GM23338 (cell line): ENCODE results near the gene MICAL3. TPM values are rescaled to one million over a fixed set of nuclear protein-coding genes. Genes with fewer than 3 reads are reported as not detected.

Source experiments
- ATAC-seq: fragments of 200-7000 bp; cut with Tn5 transposase; 3 replicates; pipeline ENCODE4 v1.9.1; 2020
- DNase-seq: peaks from one replicate; pipeline ENCODE4 v3.0.0-alpha.2; 2015; ENCODE audit warnings: low spot score
- H2AFZ ChIP-seq: fragments of 200-600 bp; sonication (generic); 2 replicates; pipeline ENCODE4 v1.8.0; 2016; ENCODE audit warnings: antibody characterized with exemption, mild to moderate bottlenecking, moderate library complexity
- H3F3A ChIP-seq: fragments of 200-600 bp; sonication (generic); replicated peaks from 2 replicates; pipeline ENCODE4 v1.8.0; 2017; ENCODE audit warnings: antibody characterized with exemption, mixed run types, low read depth
- H3K27ac ChIP-seq: fragments of 200-600 bp; sonication (generic); 2 replicates; pipeline ENCODE4 v1.6.1; 2016; ENCODE audit warnings: low read depth
- H3K27me3 ChIP-seq: fragments of 200-600 bp; sonication (generic); 2 replicates; pipeline ENCODE4 v1.8.0; 2016; ENCODE audit warnings: mild to moderate bottlenecking, mixed run types, moderate library complexity; ENCODE audit not compliant: insufficient read depth
- H3K36me3 ChIP-seq: fragments of 200-600 bp; sonication (generic); 2 replicates; pipeline ENCODE4 v1.8.0; 2016; ENCODE audit warnings: mild to moderate bottlenecking; ENCODE audit not compliant: insufficient read depth
- H3K4me1 ChIP-seq: fragments of 200-600 bp; sonication (generic); 2 replicates; pipeline ENCODE4 v1.8.0; 2016; ENCODE audit warnings: mild to moderate bottlenecking, moderate library complexity; ENCODE audit not compliant: insufficient read depth
- H3K4me2 ChIP-seq: fragments of 200-600 bp; sonication (generic); 2 replicates; pipeline ENCODE4 v1.7.1; 2017; ENCODE audit warnings: mixed run types
- H3K4me3 ChIP-seq: fragments of 200-600 bp; sonication (generic); 2 replicates; pipeline ENCODE4 v1.6.1; 2016; ENCODE audit warnings: mixed run types
- H3K79me2 ChIP-seq: fragments of 200-600 bp; sonication (generic); replicated peaks from 2 replicates; pipeline ENCODE4 v1.8.0; 2017; ENCODE audit warnings: mild to moderate bottlenecking; ENCODE audit not compliant: insufficient read depth
- H3K9me2 ChIP-seq: fragments of 200-600 bp; sonication (generic); 2 replicates; pipeline ENCODE4 v1.8.0; 2017; ENCODE audit not compliant: insufficient read depth
- H4K20me1 ChIP-seq: fragments of 200-600 bp; sonication (generic); replicated peaks from 2 replicates; pipeline ENCODE4 v1.8.0; 2017; ENCODE audit warnings: mild to moderate bottlenecking; ENCODE audit not compliant: insufficient read depth
- H3K27ac Mint-ChIP-seq: 2 replicates; pipeline ENCODE4 v1.8.0; 2020; ENCODE audit warnings: inconsistent platforms, mild to moderate bottlenecking, moderate library complexity, mixed read lengths
- H3K27me3 Mint-ChIP-seq: 3 replicates; pipeline ENCODE4 v1.8.0; 2022; ENCODE audit warnings: low read depth, mild to moderate bottlenecking, moderate library complexity, mixed read lengths, inconsistent platforms; ENCODE audit not compliant: insufficient read depth, poor library complexity
- H3K36me3 Mint-ChIP-seq: 3 replicates; pipeline ENCODE4 v1.8.0; 2021; ENCODE audit warnings: low read depth, mild to moderate bottlenecking, inconsistent platforms, moderate library complexity, mixed read lengths
- H3K4me1 Mint-ChIP-seq: 3 replicates; pipeline ENCODE4 v1.8.0; 2020; ENCODE audit warnings: mild to moderate bottlenecking, inconsistent platforms, mixed read lengths
- H3K4me3 Mint-ChIP-seq: 3 replicates; pipeline ENCODE4 v1.8.0; 2021; ENCODE audit warnings: moderate library complexity, mild to moderate bottlenecking, inconsistent platforms, mixed read lengths
- H3K9me3 Mint-ChIP-seq: 3 replicates; pipeline ENCODE4 v1.8.0; 2020; ENCODE audit warnings: moderate library complexity, mild to moderate bottlenecking, inconsistent platforms, mixed read lengths
- CREB1 ChIP-seq: fragments of 250-450 bp; sonication (Bioruptor Pico); IDR thresholded peaks from 2 replicates; pipeline ENCODE4 v1.5.0; 2020; ENCODE audit warnings: low read depth, mild to moderate bottlenecking, moderate library complexity
- CTCF ChIP-seq, 2 experiments: fragments of 200-600 bp in 1 of 2; sonication (generic) in 1 of 2; conservative IDR thresholded peaks; 2 replicates each; pipeline versions ENCODE4 v1.5.1 to v1.6.1; 2016 to 2017; ENCODE audit warnings: antibody characterized with exemption in 2 of 2, low read depth in 2 of 2, mild to moderate bottlenecking in 2 of 2, moderate library complexity in 1 of 2
- EZH2 ChIP-seq: fragments of 200-600 bp; sonication (generic); IDR thresholded peaks from one replicate; pipeline ENCODE4 v1.8.0; 2017; ENCODE audit warnings: antibody characterized with exemption, mild to moderate bottlenecking, low read depth; ENCODE audit not compliant: unreplicated experiment
- EZH2phosphoT487 ChIP-seq: fragments of 200-600 bp; sonication (generic); IDR thresholded peaks from one replicate; pipeline ENCODE4 v1.8.1; 2018; ENCODE audit warnings: antibody characterized with exemption; ENCODE audit not compliant: unreplicated experiment
- JUNB ChIP-seq: IDR thresholded peaks from one replicate; pipeline ENCODE4 v1.6.1; 2016; ENCODE audit warnings: antibody characterized with exemption; ENCODE audit not compliant: unreplicated experiment
- NANOG ChIP-seq: IDR thresholded peaks from 2 replicates; pipeline ENCODE4 v1.6.1; 2016; ENCODE audit warnings: antibody characterized with exemption, borderline replicate concordance
- POLR2AphosphoS5 ChIP-seq: IDR thresholded peaks from 2 replicates; pipeline ENCODE4 v1.6.1; 2016; ENCODE audit warnings: antibody characterized with exemption, low read depth
- REST ChIP-seq: IDR thresholded peaks from one replicate; pipeline ENCODE4 v1.6.1; 2018; ENCODE audit warnings: antibody characterized with exemption; ENCODE audit not compliant: unreplicated experiment
- STAT1 ChIP-seq: IDR thresholded peaks from one replicate; pipeline ENCODE4 v1.6.1; 2016; ENCODE audit warnings: antibody characterized with exemption; ENCODE audit not compliant: unreplicated experiment
- ZNF114 ChIP-seq: fragments of 250-450 bp; sonication (Bioruptor Pico); IDR thresholded peaks from 2 replicates; pipeline ENCODE4 v1.5.0; 2020; ENCODE audit warnings: mild to moderate bottlenecking, moderate library complexity
- ZNF331 ChIP-seq: fragments of 250-450 bp; sonication (Bioruptor Pico); IDR thresholded peaks from 2 replicates; pipeline ENCODE4 v1.5.0; 2020; ENCODE audit warnings: low read depth, mild to moderate bottlenecking, moderate library complexity
- ZNF462 ChIP-seq: fragments of 250-450 bp; sonication (Bioruptor Pico); IDR thresholded peaks from 2 replicates; pipeline ENCODE4 v1.5.0; 2020; ENCODE audit warnings: mild to moderate bottlenecking, moderate library complexity
- polyA plus RNA-seq: library from polyadenylated mRNA; unstranded; fragments of >200 nt; fragmentation: Nextera tagmentation; extraction: Ambion mirVana; gene quantifications from 2 replicates; pipeline ENCODE4 v1.2.1, GENCODE V29; 2016
- total RNA-seq: library from RNA; depleted of rRNA; stranded (reverse); fragments of >200 nt; shearing (Covaris generic); gene quantifications from 2 replicates; pipeline ENCODE4 v1.2.3, GENCODE V29; 2014
- TF ChIP-seq, protein P1 (sequence below): IDR thresholded peaks from 2 replicates; pipeline ENCODE4 v1.6.1; 2016; ENCODE audit warnings: antibody characterized with exemption

MICAL3 gene
- total and polyA plus RNA-seq, 2 experiments from 2014 or later, result 10.1 to 33.9 TPM

- no peaks in the 10 kb centered on the region for H3K79me2 ChIP-seq
- DNase-seq (no peak), ATAC-seq (no peak)
- no peak for TF ChIP-seq CREB1
- TF ChIP-seq ZNF331, result no peak
- no peak for TF ChIP-seq STAT1
- TF ChIP-seq NANOG, result no peak
- TF ChIP-seq REST, result no peak
- no peak for TF ChIP-seq ZNF114
- no peak for TF ChIP-seq POLR2AphosphoS5
- TF ChIP-seq, protein P1, sequence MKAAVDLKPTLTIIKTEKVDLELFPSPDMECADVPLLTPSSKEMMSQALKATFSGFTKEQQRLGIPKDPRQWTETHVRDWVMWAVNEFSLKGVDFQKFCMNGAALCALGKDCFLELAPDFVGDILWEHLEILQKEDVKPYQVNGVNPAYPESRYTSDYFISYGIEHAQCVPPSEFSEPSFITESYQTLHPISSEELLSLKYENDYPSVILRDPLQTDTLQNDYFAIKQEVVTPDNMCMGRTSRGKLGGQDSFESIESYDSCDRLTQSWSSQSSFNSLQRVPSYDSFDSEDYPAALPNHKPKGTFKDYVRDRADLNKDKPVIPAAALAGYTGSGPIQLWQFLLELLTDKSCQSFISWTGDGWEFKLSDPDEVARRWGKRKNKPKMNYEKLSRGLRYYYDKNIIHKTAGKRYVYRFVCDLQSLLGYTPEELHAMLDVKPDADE, result no peak
- TF ChIP-seq ZNF462 (CRISPR knock-in tag), result no peak
- no peak for TF ChIP-seq EZH2
- TF ChIP-seq JUNB, result no peak
- TF ChIP-seq EZH2phosphoT487, result no peak
- no peak for TF ChIP-seq CTCF (conservative IDR thresholded peaks at IDR 0.05; ENCODE audit: low read depth in 2 of 2)
- peaks cover 46% of the 10 kb centered on the region for H3K36me3 Mint-ChIP-seq
- H3K4me3 ChIP-seq, result no peak overlapping the region
- H3F3A ChIP-seq, result no peaks in the 10 kb centered on the region
- peaks cover 60% of the 10 kb centered on the region for H3K27me3 Mint-ChIP-seq
- H4K20me1 ChIP-seq, result peaks cover 37% of the 10 kb centered on the region
- H3K4me1 Mint-ChIP-seq, result no peaks in the 10 kb centered on the region; the same call in 2 of the 3 replicates
- no peak overlapping the region for H3K4me2 ChIP-seq
- no peaks in the 10 kb centered on the region for H3K9me2 ChIP-seq
- H3K27ac ChIP-seq, result no peak overlapping the region
- no peaks in the 10 kb centered on the region for H3K4me1 ChIP-seq
- no peak overlapping the region for H3K27ac Mint-ChIP-seq
- peaks cover 3% of the 10 kb centered on the region; the same call in 1 of the 3 replicates for H3K9me3 Mint-ChIP-seq
- H2AFZ ChIP-seq, result no peak overlapping the region
- no peaks in the 10 kb centered on the region for H3K36me3 ChIP-seq
- H3K27me3 ChIP-seq, result peaks cover 66% of the 10 kb centered on the region
- H3K4me3 Mint-ChIP-seq, result no peak overlapping the region
These were observed 146.1 kb downstream of the MICAL3 start for GRCh38 chr22:17878186-17878694.
